ENCODE data around the gene MTCL3.

Gene MTCL3

GRCh38 chr6:127518710-127519468 is at the start of gene MTCL3:
TSS of gene MTCL3 (minus strand) at chr6:127519335.
- TF ChIP-seq ZFX (IDR thresholded peaks at IDR 0.05) (no peak), CTCF (conservative IDR thresholded peaks at IDR 0.05) (no peak)
- no peak within 1 kb of the TSS for H3K27ac ChIP-seq

- TF ChIP-seq CTCF (conservative IDR thresholded peaks at IDR 0.05) (no peak), ZFX (IDR thresholded peaks at IDR 0.05) (no peak)
- no peak overlapping the region for H3K27ac ChIP-seq
Observed at GRCh38 chr6:127567476-127567875, 48.3 kb upstream of the MTCL3 start.

- TF ChIP-seq CTCF (conservative IDR thresholded peaks at IDR 0.05) = no peak
- TF ChIP-seq ZFX (IDR thresholded peaks at IDR 0.05) = no peak
- H3K27ac ChIP-seq = peak overlapping the region; percentile 69
Observed at GRCh38 chr6:127566651-127567050, 47.5 kb upstream of the MTCL3 start.

- TF ChIP-seq CTCF (conservative IDR thresholded peaks at IDR 0.05) (no peak), ZFX (IDR thresholded peaks at IDR 0.05) (no peak)
- peak overlapping the region; percentile 69 for H3K27ac ChIP-seq
Observed at GRCh38 chr6:127566119-127566518, 47.0 kb upstream of the MTCL3 start.

- H3K27ac ChIP-seq = no peak overlapping the region
- TF ChIP-seq ZFX (IDR thresholded peaks at IDR 0.05) (no peak), CTCF (conservative IDR thresholded peaks at IDR 0.05) (no peak)
Observed at GRCh38 chr6:127564761-127565160, 45.6 kb upstream of the MTCL3 start.

- H3K27ac ChIP-seq = no peak overlapping the region
- TF ChIP-seq ZFX (IDR thresholded peaks at IDR 0.05) (no peak), CTCF (conservative IDR thresholded peaks at IDR 0.05) (no peak)
Observed at GRCh38 chr6:127561660-127562059, 42.5 kb upstream of the MTCL3 start.

GRCh38 chr6:127554435-127555006 is 35.4 kb upstream of the MTCL3 start:
- TF ChIP-seq CTCF (conservative IDR thresholded peaks at IDR 0.05) (peak; percentile 77), ZFX (IDR thresholded peaks at IDR 0.05) (no peak)
- H3K27ac ChIP-seq = no peak overlapping the region
